Heart right ventricle (tissue), 16 donors: ENCODE data around the gene RASD1. TPM values are rescaled to one million over a fixed set of nuclear protein-coding genes. Genes with fewer than 3 reads are reported as not detected.

Source experiments
- ATAC-seq, 8 donors: fragments of 200-7000 bp; cut with Tn5 transposase; one replicate each; pipeline ENCODE4 v1.9.1; 2020; ENCODE audit warnings: mild to moderate bottlenecking in 8 of 8, moderate library complexity in 8 of 8, moderate number of reproducible peaks in 1 of 8
- DNase-seq, 2 donors: peaks; one replicate each; pipeline ENCODE4 v3.0.0-alpha.2; 2020
- H3K27ac ChIP-seq, 10 donors: fragments of 200-600 bp; sonication (generic) in 2 of 10; one replicate each; pipeline versions ENCODE4 v1.5.0 to v1.8.0; 2020 to 2022; ENCODE audit warnings: mild to moderate bottlenecking in 3 of 10
- H3K27me3 ChIP-seq, 7 donors: fragments of 200-600 bp; one replicate each; pipeline ENCODE4 v1.8.0; 2021 to 2022; ENCODE audit warnings: mild to moderate bottlenecking in 2 of 7
- H3K36me3 ChIP-seq, 9 donors: fragments of 200-600 bp; sonication (generic) in 1 of 9; one replicate each; pipeline versions ENCODE4 v1.5.0 to v1.8.0; 2020 to 2022; ENCODE audit warnings: mild to moderate bottlenecking in 2 of 9
- H3K4me1 ChIP-seq, 9 donors: fragments of 200-600 bp; sonication (generic) in 1 of 9; one replicate each; pipeline versions ENCODE4 v1.5.0 to v1.8.0; 2020 to 2022; ENCODE audit warnings: mild to moderate bottlenecking in 4 of 9
- H3K4me3 ChIP-seq, 10 donors: fragments of 200-600 bp; sonication (generic) in 2 of 10; one replicate each; pipeline versions ENCODE4 v1.5.0 to v1.8.0; 2020 to 2022; ENCODE audit warnings: mild to moderate bottlenecking in 7 of 10, moderate library complexity in 2 of 10
- H3K9me3 ChIP-seq, 11 donors: fragments of 200-600 bp in 10 of 11; sonication (generic) in 2 of 11; one replicate each; pipeline versions ENCODE4 v1.5.0 to v1.8.0; 2013 to 2022; ENCODE audit warnings: mild to moderate bottlenecking in 2 of 11, control low read depth in 1 of 11, moderate library complexity in 1 of 11
- CTCF ChIP-seq, 9 donors: fragments of 200-600 bp; sonication (generic) in 2 of 9; IDR thresholded peaks; one replicate each; pipeline versions ENCODE4 v1.5.0 to v1.8.0; 2021 to 2022; ENCODE audit warnings: antibody characterized with exemption in 9 of 9, mild to moderate bottlenecking in 5 of 9, moderate library complexity in 1 of 9
- whole genome bisulfite sequencing, 2 donors: extraction: QIAGEN DNeasy Blood & Tissue Kit; methylation state at CpG; one replicate each; pipeline ENCODE4 v1.1.7; 2013; ENCODE audit warnings: inconsistent platforms in 1 of 2; 5-methylcytosine and 5-hydroxymethylcytosine counted together
- intact Hi-C, 10 donors: fragments of 100-400 bp; cut with DNase I; formaldehyde crosslinking; loops; one replicate each; pipeline versions ENCODE4 v1.11.1 to v1.14.2; 2022
- polyA plus RNA-seq, 2 donors: library from polyadenylated mRNA; stranded (reverse); fragments of 200-250 nt; gene quantifications; one replicate each; pipeline ENCODE4 v1.2.3, GENCODE V29; 2013
- total RNA-seq, 10 donors: library from RNA; stranded (reverse); fragmentation: NEBNext Ultra II Directional in 3 of 10; extraction: Animal tissue kit (Norgen Biotek cat#: 25700) in 3 of 10; gene quantifications; one replicate each; pipeline versions ENCODE4 v1.2.1 to v1.2.4, GENCODE V29; 2021 to 2023
- donor health status: Arrhythmogenic right ventricular cardiomyopathy.
- donor health status: ischemic (EF 13 %, LVEDD 7.1; RV severe dilation, severe dysfunction).
- donor health status: healthy with polysubstance abuse.
- donor health status: DM: no; HTN: yes; CAD: no.
- donor health status: DM: no; HTN: no; CAD: no.
- donor health status: ischemic (EF 25% LVEDD 6.9; RV normal size, moderate dysfunction).
- donor health status: ischemic (EF 25% LVEDD 5.7; RV mildly dilated, moderate dysfunction).
- donor health status: healthy.
- donor health status: DM: yes; HTN: yes; CAD: no.
- donor health status: Ischemic cardiomyopathy.
- donor health status: ischemic (EF 35%, LVEDD 5.7; RV mildly dilated, moderate dysfunction).
- donor health status: nonischemic (EF 11% LVEDD 7.7; RV severe dilation, severe dysfunction).
- donor health status: DM: yes; HTN: yes; CAD: no.
- donor health status: PGD.
- donor health status: ischemic (EF 29% LVEDD 5.4; RV normal size, mild dysfunction).
- donor health status: nonischemic (EF 23%, LVEDD 6.1; RV moderate dilation, normal function).

RASD1 gene
- total and polyA plus RNA-seq, 12 donors: 2.2 to 85.8 (median 11.5) TPM

- peaks cover 0 to 9% (median 0%) of the 10 kb centered on the region in 9 donors for H3K36me3 ChIP-seq
- H3K27me3 ChIP-seq: no peaks in the 10 kb centered on the region
- WGBS, 2 donors: 92 to 96% methylated on average over 14 of the region's 14 CpGs
- H3K9me3 ChIP-seq: no peaks in the 10 kb centered on the region
- intact Hi-C loops: no loop called here
- no peak for DNase-seq
- no peaks in the 10 kb centered on the region for H3K4me1 ChIP-seq
- H3K4me3 ChIP-seq: no peak overlapping the region
- no peak for TF ChIP-seq CTCF (IDR thresholded peaks at IDR 0.05)
- no peak for ATAC-seq
- no peak overlapping the region for H3K27ac ChIP-seq
Observed at GRCh38 chr17:17516941-17517720, 20.9 kb upstream of the RASD1 start.

GRCh38 chr17:17515934-17516930, 20.0 kb upstream of the RASD1 start:
- ATAC-seq: no peak
- Histone ChIP-seq H3K36me3 (peaks cover 0 to 8% (median 0%) of the 10 kb centered on the region in 9 donors), H3K4me3 (no peak overlapping the region), H3K9me3 (no peaks in the 10 kb centered on the region), H3K4me1 (peaks cover 0 to 4% (median 0%) of the 10 kb centered on the region in 9 donors), H3K27me3 (no peaks in the 10 kb centered on the region), H3K27ac (no peak overlapping the region)
- intact Hi-C loops: no loop called here
- no peak for DNase-seq
- WGBS, 2 donors: 84 to 87% methylated on average over 21 of the region's 21 CpGs
- TF ChIP-seq CTCF (IDR thresholded peaks at IDR 0.05): no peak

GRCh38 chr17:17514993-17515933, 19.1 kb upstream of the RASD1 start:
- peak overlapping the region in 1 of 10 donors; percentile 38 for H3K27ac ChIP-seq
- no peak for TF ChIP-seq CTCF (IDR thresholded peaks at IDR 0.05)
- no peaks in the 10 kb centered on the region for H3K9me3 ChIP-seq
- no peak overlapping the region for H3K4me3 ChIP-seq
- no peaks in the 10 kb centered on the region for H3K27me3 ChIP-seq
- ATAC-seq (peak in 1 of 8 donors; percentile 10), DNase-seq (peak in 1 of 2 donors; percentile 7)
- H3K36me3 ChIP-seq: no peaks in the 10 kb centered on the region
- H3K4me1 ChIP-seq: peaks cover 0 to 4% (median 0%) of the 10 kb centered on the region in 9 donors
- 89% methylated on average over 21 of the region's 21 CpGs for WGBS, 2 donors
- intact Hi-C loops: no loop called here
